ENCODE data around the gene SLC17A1. TPM values are rescaled to one million over a fixed set of nuclear protein-coding genes. Genes with fewer than 3 reads are reported as not detected.

SLC17A1 gene
- total and polyA plus RNA-seq, 4 donors: not detected

GRCh38 chr6:25835442-25836283 is 3.8 kb upstream of the SLC17A1 start:
- WGBS, 2 donors: 2 to 7% methylated on average over 8 of the region's 8 CpGs
- no peak overlapping the region for H3K4me3 ChIP-seq (ENCODE audit: low read length in 2 of 2)
- intact Hi-C loops (cut with DNase I): no loop called here
- peaks cover 2 to 10% of the 10 kb centered on the region in 2 donors for H3K4me1 ChIP-seq (ENCODE audit: control insufficient read depth in 1 of 2, insufficient read depth in 2 of 2, low read length in 2 of 2)
- DNase-seq: peak in 1 of 2 donors; percentile 47
- H3K36me3 ChIP-seq (ENCODE audit: control insufficient read depth in 1 of 2, insufficient read depth in 2 of 2, low read length in 1 of 2): no peaks in the 10 kb centered on the region
- peak; percentile 68 for ATAC-seq (ENCODE audit: low FRiP score)
- peak overlapping the region; percentile 58 to 97 for H3K27ac ChIP-seq (ENCODE audit: low read depth in 1 of 2, low read length in 2 of 2)
- H3K27me3 ChIP-seq (ENCODE audit: control insufficient read depth in 1 of 2, insufficient read depth in 2 of 2, low read length in 1 of 2): no peaks in the 10 kb centered on the region
- no peaks in the 10 kb centered on the region for H3K9me3 ChIP-seq (ENCODE audit: control insufficient read depth, low read length)

DNA sequence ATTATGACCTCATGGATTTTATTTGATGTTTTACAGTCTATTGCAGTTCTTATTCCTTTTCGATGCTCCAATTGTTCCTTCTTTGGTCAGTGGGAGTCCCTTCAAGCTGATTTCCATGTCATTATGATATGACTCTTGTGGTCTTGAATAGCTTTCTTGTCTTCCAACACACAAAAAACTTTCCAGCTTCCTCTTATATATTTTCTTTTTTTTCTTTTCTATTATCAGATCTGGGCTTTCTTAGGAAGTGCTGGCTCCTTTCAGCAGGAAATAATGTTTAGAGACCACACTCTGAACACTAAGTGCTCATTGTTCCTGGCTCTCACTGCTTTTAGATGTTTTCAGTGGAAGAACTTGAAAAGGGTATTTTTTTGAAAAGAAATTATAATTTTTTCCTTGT is 3.1 kb upstream of the SLC17A1 start:
- Histone ChIP-seq H3K9me3 (ENCODE audit: control insufficient read depth, low read length) (no peaks in the 10 kb centered on the region), H3K4me3 (ENCODE audit: low read length in 2 of 2) (no peak overlapping the region), H3K36me3 (ENCODE audit: control insufficient read depth in 1 of 2, insufficient read depth in 2 of 2, low read length in 1 of 2) (no peaks in the 10 kb centered on the region), H3K27me3 (ENCODE audit: control insufficient read depth in 1 of 2, insufficient read depth in 2 of 2, low read length in 1 of 2) (no peaks in the 10 kb centered on the region), H3K4me1 (ENCODE audit: control insufficient read depth in 1 of 2, insufficient read depth in 2 of 2, low read length in 2 of 2) (peaks cover 2 to 10% of the 10 kb centered on the region in 2 donors), H3K27ac (ENCODE audit: low read depth in 1 of 2, low read length in 2 of 2) (no peak overlapping the region)
- intact Hi-C loops (cut with DNase I): no loop called here
- 4 to 7% methylated on average over 1 of the region's 1 CpG for WGBS, 2 donors
- DNase-seq: no peak
- no peak for ATAC-seq (ENCODE audit: low FRiP score)

DNA sequence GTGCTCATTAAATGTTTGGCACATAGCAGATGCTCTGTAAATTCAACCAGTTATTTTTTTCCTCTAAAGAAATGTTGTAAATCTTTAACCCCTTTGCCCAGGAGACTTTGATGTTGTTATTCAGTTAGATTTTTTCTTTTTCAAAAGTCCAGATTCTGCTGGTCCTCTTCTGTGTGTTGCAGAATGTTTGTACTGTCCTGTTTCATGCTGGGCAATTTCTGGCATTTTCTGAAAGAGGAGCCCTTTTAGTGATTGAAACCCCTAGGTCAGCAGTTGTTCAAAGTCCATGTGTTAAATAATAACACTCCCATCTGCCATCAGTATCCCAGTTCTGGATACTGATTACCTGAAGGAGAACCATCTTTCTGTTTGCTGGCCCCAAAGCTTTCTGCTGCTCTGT is 1.3 kb upstream of the SLC17A1 start:
- H3K27ac ChIP-seq (ENCODE audit: low read depth in 1 of 2, low read length in 2 of 2): no peak overlapping the region
- no peaks in the 10 kb centered on the region for H3K27me3 ChIP-seq (ENCODE audit: control insufficient read depth in 1 of 2, insufficient read depth in 2 of 2, low read length in 1 of 2)
- no peak for DNase-seq
- no peaks in the 10 kb centered on the region for H3K9me3 ChIP-seq (ENCODE audit: control insufficient read depth, low read length)
- no peak overlapping the region for H3K4me3 ChIP-seq (ENCODE audit: low read length in 2 of 2)
- intact Hi-C loops (cut with DNase I): no loop called here
- H3K4me1 ChIP-seq (ENCODE audit: control insufficient read depth in 1 of 2, insufficient read depth in 2 of 2, low read length in 2 of 2): peaks cover 0 to 10% of the 10 kb centered on the region in 2 donors
- ATAC-seq (ENCODE audit: low FRiP score): no peak
- no peaks in the 10 kb centered on the region for H3K36me3 ChIP-seq (ENCODE audit: control insufficient read depth in 1 of 2, insufficient read depth in 2 of 2, low read length in 1 of 2)

DNA sequence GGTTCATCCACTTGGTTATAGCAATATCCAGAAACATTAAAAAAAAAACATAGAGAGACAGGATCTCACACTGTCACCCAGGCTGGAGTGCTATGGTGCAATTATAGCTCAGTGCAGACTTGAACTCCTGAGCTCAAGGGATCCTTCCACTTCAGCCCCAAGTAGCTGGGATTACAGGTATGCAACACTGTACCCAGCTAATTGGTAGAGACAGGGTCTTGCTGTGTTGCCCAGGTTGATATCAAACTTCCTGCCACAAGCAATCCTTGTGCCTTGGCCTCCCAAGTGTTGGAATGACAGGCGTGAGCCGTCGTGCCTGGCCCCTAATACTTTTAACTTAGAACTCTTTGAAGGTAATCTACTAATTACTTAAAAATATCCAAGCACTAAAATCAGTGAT is 818 bp upstream of the SLC17A1 start:
- H3K4me3 ChIP-seq (ENCODE audit: low read length in 2 of 2): no peak overlapping the region
- WGBS, 2 donors: 92 to 97% methylated on average over 3 of the region's 3 CpGs
- no peaks in the 10 kb centered on the region for H3K36me3 ChIP-seq (ENCODE audit: control insufficient read depth in 1 of 2, insufficient read depth in 2 of 2, low read length in 1 of 2)
- intact Hi-C loops (cut with DNase I): no loop called here
- no peak for DNase-seq
- H3K9me3 ChIP-seq (ENCODE audit: control insufficient read depth, low read length): no peaks in the 10 kb centered on the region
- H3K27ac ChIP-seq (ENCODE audit: low read depth in 1 of 2, low read length in 2 of 2): no peak overlapping the region
- no peak for ATAC-seq (ENCODE audit: low FRiP score)
- H3K4me1 ChIP-seq (ENCODE audit: control insufficient read depth in 1 of 2, insufficient read depth in 2 of 2, low read length in 2 of 2): peaks cover 0 to 10% of the 10 kb centered on the region in 2 donors
- H3K27me3 ChIP-seq (ENCODE audit: control insufficient read depth in 1 of 2, insufficient read depth in 2 of 2, low read length in 1 of 2): no peaks in the 10 kb centered on the region

- Histone ChIP-seq H3K4me1 (ENCODE audit: control insufficient read depth in 1 of 2, insufficient read depth in 2 of 2, low read length in 2 of 2) (peaks cover 0 to 10% of the 10 kb centered on the region in 2 donors), H3K9me3 (ENCODE audit: control insufficient read depth, low read length) (no peaks in the 10 kb centered on the region), H3K27ac (ENCODE audit: low read depth in 1 of 2, low read length in 2 of 2) (no peak overlapping the region), H3K36me3 (ENCODE audit: control insufficient read depth in 1 of 2, insufficient read depth in 2 of 2, low read length in 1 of 2) (no peaks in the 10 kb centered on the region), H3K4me3 (ENCODE audit: low read length in 2 of 2) (no peak overlapping the region), H3K27me3 (ENCODE audit: control insufficient read depth in 1 of 2, insufficient read depth in 2 of 2, low read length in 1 of 2) (no peaks in the 10 kb centered on the region)
- intact Hi-C loops (cut with DNase I): no loop called here
- ATAC-seq (ENCODE audit: low FRiP score) (no peak), DNase-seq (no peak)
Observed at GRCh38 chr6:25832307-25832662, 433 bp upstream of the SLC17A1 start.

GRCh38 chr6:25830458-25830857 is 1.4 kb downstream of the SLC17A1 start:
- DNase-seq: no peak
- H3K4me3 ChIP-seq (ENCODE audit: low read length in 2 of 2): no peak overlapping the region
- whole genome bisulfite sequencing, 2 donors: 67 to 77% methylated on average over 4 of the region's 4 CpGs
- no peaks in the 10 kb centered on the region for H3K27me3 ChIP-seq (ENCODE audit: control insufficient read depth in 1 of 2, insufficient read depth in 2 of 2, low read length in 1 of 2)
- ATAC-seq (ENCODE audit: low FRiP score): no peak
- no peak overlapping the region for H3K27ac ChIP-seq (ENCODE audit: low read depth in 1 of 2, low read length in 2 of 2)
- no peaks in the 10 kb centered on the region for H3K4me1 ChIP-seq (ENCODE audit: control insufficient read depth in 1 of 2, insufficient read depth in 2 of 2, low read length in 2 of 2)
- H3K36me3 ChIP-seq (ENCODE audit: control insufficient read depth in 1 of 2, insufficient read depth in 2 of 2, low read length in 1 of 2): no peaks in the 10 kb centered on the region
- no peaks in the 10 kb centered on the region for H3K9me3 ChIP-seq (ENCODE audit: control insufficient read depth, low read length)
- intact Hi-C loops (cut with DNase I): no loop called here

DNA sequence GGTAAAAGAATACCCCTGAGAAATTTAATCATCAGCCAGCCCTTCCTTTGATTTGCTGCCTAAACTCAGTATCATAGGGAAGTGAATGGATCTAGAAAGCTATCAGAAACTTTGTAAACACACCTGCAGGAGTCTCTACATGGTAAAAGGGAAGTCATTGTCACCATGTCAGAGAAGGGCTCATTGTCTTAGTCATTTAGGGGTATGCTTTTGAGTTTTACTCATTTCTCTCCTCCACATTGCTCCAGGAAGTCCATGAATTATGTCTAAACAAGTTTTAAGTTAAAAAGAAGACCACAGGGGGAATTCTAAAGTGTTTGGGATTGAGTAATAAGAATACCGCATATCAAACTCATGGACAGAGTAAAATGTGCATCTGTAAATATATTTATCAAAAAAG is 2.5 kb downstream of the SLC17A1 start:
- no peak overlapping the region for H3K27ac ChIP-seq (ENCODE audit: low read depth in 1 of 2, low read length in 2 of 2)
- no peak overlapping the region for H3K4me3 ChIP-seq (ENCODE audit: low read length in 2 of 2)
- 94 to 100% methylated on average over 1 of the region's 1 CpG for WGBS, 2 donors
- H3K27me3 ChIP-seq (ENCODE audit: control insufficient read depth in 1 of 2, insufficient read depth in 2 of 2, low read length in 1 of 2): no peaks in the 10 kb centered on the region
- H3K36me3 ChIP-seq (ENCODE audit: control insufficient read depth in 1 of 2, insufficient read depth in 2 of 2, low read length in 1 of 2): no peaks in the 10 kb centered on the region
- ATAC-seq (ENCODE audit: low FRiP score) (no peak), DNase-seq (no peak)
- H3K9me3 ChIP-seq (ENCODE audit: control insufficient read depth, low read length): no peaks in the 10 kb centered on the region
- intact Hi-C loops (cut with DNase I): no loop called here
- H3K4me1 ChIP-seq (ENCODE audit: control insufficient read depth in 1 of 2, insufficient read depth in 2 of 2, low read length in 2 of 2): no peaks in the 10 kb centered on the region

DNA sequence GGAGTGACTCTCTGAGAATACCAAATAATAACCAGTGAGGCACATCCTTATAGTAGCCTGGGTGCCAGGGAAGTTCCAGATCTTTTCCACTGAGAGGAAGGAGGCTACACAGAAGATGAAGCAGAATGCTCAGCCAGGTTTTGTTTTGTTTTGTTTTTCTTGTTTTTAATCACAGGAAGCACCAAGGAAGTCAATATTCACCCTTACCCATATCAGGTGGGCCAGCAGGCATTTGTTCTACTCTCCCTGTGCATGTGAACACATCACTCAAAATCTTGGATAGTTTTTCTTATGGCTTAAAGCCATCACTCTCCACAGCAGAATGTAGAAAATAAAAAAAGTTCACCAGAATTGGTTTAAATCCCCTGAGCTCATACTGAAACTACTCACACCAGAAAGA is 10.5 kb downstream of the SLC17A1 start:
- intact Hi-C loops (cut with DNase I): no loop called here
- no peak for DNase-seq

GRCh38 chr6:25816252-25816651 is 15.6 kb downstream of the SLC17A1 start:
- Histone ChIP-seq H3K4me3 (ENCODE audit: low read length in 2 of 2) (no peak overlapping the region), H3K27ac (ENCODE audit: low read depth in 1 of 2, low read length in 2 of 2) (no peak overlapping the region), H3K36me3 (ENCODE audit: control insufficient read depth in 1 of 2, insufficient read depth in 2 of 2, low read length in 1 of 2) (no peaks in the 10 kb centered on the region), H3K4me1 (ENCODE audit: control insufficient read depth in 1 of 2, insufficient read depth in 2 of 2, low read length in 2 of 2) (no peaks in the 10 kb centered on the region), H3K9me3 (ENCODE audit: control insufficient read depth, low read length) (no peaks in the 10 kb centered on the region), H3K27me3 (ENCODE audit: control insufficient read depth in 1 of 2, insufficient read depth in 2 of 2, low read length in 1 of 2) (no peaks in the 10 kb centered on the region)
- ATAC-seq (ENCODE audit: low FRiP score) (no peak), DNase-seq (no peak)
- intact Hi-C loops (cut with DNase I): no loop called here
- 99 to 100% methylated on average over 2 of the region's 2 CpGs for WGBS, 2 donors

More for the DNA sequence above, 10.5 kb downstream of the SLC17A1 start:
- H3K36me3 ChIP-seq (ENCODE audit: control insufficient read depth in 1 of 2, insufficient read depth in 2 of 2, low read length in 1 of 2): no peaks in the 10 kb centered on the region
- no peaks in the 10 kb centered on the region for H3K9me3 ChIP-seq (ENCODE audit: control insufficient read depth, low read length)
- no peak overlapping the region for H3K4me3 ChIP-seq (ENCODE audit: low read length in 2 of 2)
- H3K27me3 ChIP-seq (ENCODE audit: control insufficient read depth in 1 of 2, insufficient read depth in 2 of 2, low read length in 1 of 2): no peaks in the 10 kb centered on the region
- ATAC-seq (ENCODE audit: low FRiP score): no peak
- no peak overlapping the region for H3K27ac ChIP-seq (ENCODE audit: low read depth in 1 of 2, low read length in 2 of 2)
- H3K4me1 ChIP-seq (ENCODE audit: control insufficient read depth in 1 of 2, insufficient read depth in 2 of 2, low read length in 2 of 2): no peaks in the 10 kb centered on the region
